Common myeloid progenitor, CD34-positive (primary cell): ENCODE results near the gene GGPS1.
A peak's percentile ranks its signal among the peaks of the same experiment; 100 is the strongest.

Experiments
- CTCF ChIA-PET: fragments of 350-600 bp; sonication (Branson Sonifier 250); formaldehyde crosslinking; loops from one replicate; lab custom pipeline; 2021; ENCODE audit warnings: antibody characterized with exemption; lab: Charles Lee
- POLR2A ChIA-PET: fragments of 350-600 bp; sonication (Branson Sonifier 250); formaldehyde crosslinking; loops from one replicate; lab custom pipeline; 2021; ENCODE audit warnings: antibody characterized with exemption; lab: Charles Lee
- DNase-seq, 3 donors: peaks; one replicate each; pipeline versions ENCODE4 v3.0.0 to v3.0.0-alpha.2; 2013
- H3K27ac ChIP-seq, 2 experiments: 1 replicate in 1 of 2; 2 replicates in 1 of 2; pipeline ENCODE4 v1.7.0; 2013; ENCODE audit warnings: inconsistent platforms in 2 of 2, low read length in 2 of 2, mild to moderate bottlenecking in 2 of 2, low read depth in 1 of 2, moderate library complexity in 1 of 2; ENCODE audit not compliant: severe bottlenecking in 2 of 2, insufficient read depth in 1 of 2, poor library complexity in 1 of 2
- H3K27me3 ChIP-seq, 5 experiments: replicated peaks in 2 of 5; 1 replicate in 3 of 5; 2 replicates in 2 of 5; pipeline versions ENCODE4 v1.6.1 to v1.7.0; 2013; ENCODE audit warnings: low read length in 4 of 5, mild to moderate bottlenecking in 2 of 5, moderate library complexity in 2 of 5, inconsistent platforms in 1 of 5; ENCODE audit not compliant: insufficient read depth in 5 of 5, control insufficient read depth in 4 of 5
- H3K36me3 ChIP-seq, 4 experiments: 1 replicate in 2 of 4; 2 replicates in 2 of 4; pipeline versions ENCODE4 v1.6.1 to v1.7.0; 2013; ENCODE audit warnings: low read length in 3 of 4, control low read depth in 1 of 4, mild to moderate bottlenecking in 1 of 4; ENCODE audit not compliant: control insufficient read depth in 4 of 4, insufficient read depth in 4 of 4
- H3K4me1 ChIP-seq, 4 experiments: 1 replicate in 3 of 4; 2 replicates in 1 of 4; pipeline versions ENCODE4 v1.6.1 to v1.7.1; 2013; ENCODE audit warnings: low read length in 3 of 4, mild to moderate bottlenecking in 3 of 4, control low read depth in 1 of 4, inconsistent platforms in 1 of 4, moderate library complexity in 1 of 4; ENCODE audit not compliant: control insufficient read depth in 4 of 4, insufficient read depth in 4 of 4; ENCODE audit errors: control extremely low read depth in 1 of 4
- H3K4me3 ChIP-seq, 7 experiments: 1 replicate in 4 of 7; 2 replicates in 3 of 7; pipeline versions ENCODE4 v1.5.1 to v1.7.0; 2013; ENCODE audit warnings: mild to moderate bottlenecking in 7 of 7, low read length in 6 of 7, moderate library complexity in 6 of 7, inconsistent platforms in 2 of 7, low read depth in 2 of 7, control low read depth in 1 of 7; ENCODE audit not compliant: insufficient read depth in 4 of 7, control insufficient read depth in 1 of 7; ENCODE audit errors: extremely low read depth in 1 of 7
- H3K9me3 ChIP-seq, 5 experiments: 1 replicate in 4 of 5; 2 replicates in 1 of 5; pipeline versions ENCODE4 v1.6.1 to v1.7.1; 2013; ENCODE audit warnings: low read length in 4 of 5, mild to moderate bottlenecking in 2 of 5, inconsistent platforms in 1 of 5, low read depth in 1 of 5, moderate library complexity in 1 of 5; ENCODE audit not compliant: control insufficient read depth in 4 of 5, insufficient read depth in 2 of 5; ENCODE audit errors: control extremely low read depth in 1 of 5
- WGBS: methylation state at CpG from one replicate; pipeline ENCODE4 v1.1.5; 2013; ENCODE audit not compliant: insufficient coverage; 5-methylcytosine and 5-hydroxymethylcytosine counted together

The GGPS1 gene

GRCh38 chr1:235325854-235326253, 2.5 kb upstream of the GGPS1 start:
- DNase-seq = no peak
- H3K9me3 ChIP-seq = no peaks in the 10 kb centered on the region
- CTCF ChIA-PET = interaction anchor here (1.4 kb wide), 1 partner anchor 15 kb away, joined by 3 read pairs; no protein-coding TSS in a partner anchor
- WGBS = no CpG with 5 or more reads among the region's 2 CpGs
- H3K4me1 ChIP-seq = peaks cover 19 to 43% (median 31%) of the 10 kb centered on the region in 4 experiments
- H3K27me3 ChIP-seq = no peaks in the 10 kb centered on the region
- peak overlapping the region in 6 of 7 experiments; percentile 28 to 99 (median 94) for H3K4me3 ChIP-seq
- peak overlapping the region in 1 of 2 experiments; percentile 96 for H3K27ac ChIP-seq
- H3K36me3 ChIP-seq = peaks cover 0 to 9% (median 5%) of the 10 kb centered on the region in 4 experiments
- POLR2A ChIA-PET = no interaction called here

GRCh38 chr1:235326719-235327558, 1.4 kb upstream of the GGPS1 start:
- Histone ChIP-seq H3K27me3 (no peaks in the 10 kb centered on the region), H3K9me3 (no peaks in the 10 kb centered on the region), H3K4me3 (peak overlapping the region; percentile 81 to 99 (median 95)), H3K36me3 (peaks cover 0 to 6% (median 3%) of the 10 kb centered on the region in 4 experiments), H3K27ac (peak overlapping the region; percentile 95 to 96), H3K4me1 (peaks cover 23 to 54% (median 40%) of the 10 kb centered on the region in 4 experiments)
- POLR2A ChIA-PET = no interaction called here
- peak; percentile 40 to 67 (median 60) for DNase-seq
- CTCF ChIA-PET = interaction anchor here (0.7 to 1.4 kb wide), 2 partner anchors 16 to 84 kb away, joined by 3 read pairs; no protein-coding TSS in a partner anchor
- under 1% methylated on average over 72 of the region's 78 CpGs for whole genome bisulfite sequencing

- Histone ChIP-seq H3K4me1 (peaks cover 23 to 60% (median 41%) of the 10 kb centered on the region in 4 experiments), H3K4me3 (peak within 1 kb of the TSS; percentile 81 to 99 (median 95)), H3K36me3 (no peaks in the 10 kb centered on the region), H3K27ac (peak within 1 kb of the TSS; percentile 95 to 96), H3K9me3 (no peaks in the 10 kb centered on the region), H3K27me3 (no peaks in the 10 kb centered on the region)
- no peak for DNase-seq
- WGBS = under 1% methylated on average over 38 of the region's 58 CpGs
- POLR2A ChIA-PET = interaction anchor here (0.6 to 1.8 kb wide), 4 partner anchors 9 to 298 kb away, joined by 3 to 5 read pairs (median 3); no protein-coding TSS in a partner anchor
- CTCF ChIA-PET = interaction anchor here (1.0 to 1.7 kb wide), 4 partner anchors 53 to 88 kb away, joined by 3 to 6 read pairs (median 4); no protein-coding TSS in a partner anchor
Observed at GRCh38 chr1:235327559-235328270, 655 bp upstream of the GGPS1 start, which contains the start of gene ARID4B. TSS of gene ARID4B (minus strand) at chr1:235328179. CDS start at chr1:235326919, 1,260 bp downstream.

- WGBS = 6% methylated on average over 24 of the region's 24 CpGs
- Histone ChIP-seq H3K4me1 (peaks cover 23 to 58% (median 40%) of the 10 kb centered on the region in 4 experiments), H3K27ac (peak overlapping the region; percentile 87 to 95), H3K9me3 (no peaks in the 10 kb centered on the region), H3K4me3 (peak overlapping the region; percentile 80 to 96 (median 88)), H3K36me3 (no peaks in the 10 kb centered on the region), H3K27me3 (no peaks in the 10 kb centered on the region)
- DNase-seq = peak; percentile 71 to 84 (median 82)
- POLR2A ChIA-PET = interaction anchor here (0.9 to 1.8 kb wide), 3 partner anchors 24 to 716 kb away, joined by 3 to 5 read pairs (median 3); no protein-coding TSS in a partner anchor
- CTCF ChIA-PET = interaction anchor here (0.6 to 2.0 kb wide), 12 partner anchors 9 to 113 kb away, joined by 3 to 6 read pairs (median 4); partner anchors contain the start of gene TBCE
Observed at GRCh38 chr1:235329139-235329902, 951 bp downstream of the GGPS1 start.

- POLR2A ChIA-PET = no interaction called here
- Histone ChIP-seq H3K27me3 (no peaks in the 10 kb centered on the region), H3K9me3 (no peaks in the 10 kb centered on the region), H3K4me1 (peaks cover 13 to 42% (median 30%) of the 10 kb centered on the region in 4 experiments), H3K36me3 (peaks cover 0 to 8% (median 3%) of the 10 kb centered on the region in 4 experiments), H3K4me3 (peak overlapping the region in 2 of 7 experiments; percentile 25 to 26), H3K27ac (peak overlapping the region in 1 of 2 experiments; percentile 95)
- DNase-seq = no peak
- WGBS = 100% methylated on average over 1 of the region's 5 CpGs
- CTCF ChIA-PET = interaction anchor here (0.8 to 1.6 kb wide), 9 partner anchors 9 to 106 kb away, joined by 3 to 5 read pairs (median 3); no protein-coding TSS in a partner anchor
Observed at GRCh38 chr1:235330918-235331285, 2.5 kb downstream of the GGPS1 start.

GRCh38 chr1:235331401-235331800, 3.0 kb downstream of the GGPS1 start:
- POLR2A ChIA-PET = no interaction called here
- no peak for DNase-seq
- peak overlapping the region in 3 of 7 experiments; percentile 7 to 26 (median 25) for H3K4me3 ChIP-seq
- no peaks in the 10 kb centered on the region for H3K9me3 ChIP-seq
- CTCF ChIA-PET = interaction anchor here (0.9 to 1.4 kb wide), 6 partner anchors 9 to 89 kb away, joined by 3 to 5 read pairs (median 4); no protein-coding TSS in a partner anchor
- H3K27ac ChIP-seq = peak overlapping the region in 1 of 2 experiments; percentile 95
- H3K36me3 ChIP-seq = peaks cover 0 to 9% (median 4%) of the 10 kb centered on the region in 4 experiments
- no CpG with 5 or more reads among the region's 3 CpGs for WGBS
- peaks cover 14 to 39% (median 25%) of the 10 kb centered on the region in 4 experiments for H3K4me1 ChIP-seq
- H3K27me3 ChIP-seq = no peaks in the 10 kb centered on the region
